ENCODE measurements around the gene PHB1. TPM values are rescaled to one million over a fixed set of nuclear protein-coding genes. Genes with fewer than 3 reads are reported as not detected.

The PHB1 gene
- total RNA-seq, 1 donor from 2014 or later: 153 TPM

- no peak for DNase-seq (ENCODE audit: low read depth)
Measured at GRCh38 chr17:49357516-49357915, 57.2 kb downstream of the PHB1 start.

- DNase-seq (ENCODE audit: low read depth): no peak
Measured at GRCh38 chr17:49356320-49356719, 58.4 kb downstream of the PHB1 start.

Other genes with a start within 250 kb of the PHB1 start
- not detected in 2 replicates for gene GNGT2, start 204.3 kb downstream of the PHB1 start, total RNA-seq
- not detected in 2 replicates for gene ABI3, start 204.2 kb downstream of the PHB1 start, total RNA-seq
- gene PHOSPHO1, start 184.1 kb downstream of the PHB1 start, total RNA-seq: 12.0 and 22.4 TPM in 2 replicates
- gene ZNF652, start 52.6 kb downstream of the PHB1 start, total RNA-seq: 24.6 and 26.5 TPM in 2 replicates
- gene NGFR, start 80.4 kb upstream of the PHB1 start, total RNA-seq: 44.7 and 113 TPM in 2 replicates
- not detected in 2 replicates for gene NXPH3, start 161.0 kb upstream of the PHB1 start, total RNA-seq